NCI-H2029 (cell line): ENCODE data around the gene CRB2.

Experiments used
- DNase-seq: peaks from one replicate; lab custom pipeline; 2025; lab: John Stamatoyannopoulos, UW

Gene CRB2

GRCh38 chr9:123348317-123348992 lies 7.5 kb upstream of the CRB2 start:
- DNase-seq, result no peak

- no peak for DNase-seq
Measured at GRCh38 chr9:123349033-123349432, 7.0 kb upstream of the CRB2 start.

- peak; percentile 35 for DNase-seq
Measured at GRCh38 chr9:123349691-123350480, 6.1 kb upstream of the CRB2 start.

- DNase-seq, result no peak
Measured at GRCh38 chr9:123350590-123351310, 5.2 kb upstream of the CRB2 start.

- no peak for DNase-seq
Measured at GRCh38 chr9:123353041-123353440, 3.0 kb upstream of the CRB2 start.

- DNase-seq, result peak; percentile 38
Measured at GRCh38 chr9:123353984-123354591, 1.9 kb upstream of the CRB2 start.

GRCh38 chr9:123354806-123355508 lies 1.0 kb upstream of the CRB2 start:
- no peak for DNase-seq

GRCh38 chr9:123356851-123357742 lies 1.1 kb downstream of the CRB2 start:
- DNase-seq, result no peak

DNA sequence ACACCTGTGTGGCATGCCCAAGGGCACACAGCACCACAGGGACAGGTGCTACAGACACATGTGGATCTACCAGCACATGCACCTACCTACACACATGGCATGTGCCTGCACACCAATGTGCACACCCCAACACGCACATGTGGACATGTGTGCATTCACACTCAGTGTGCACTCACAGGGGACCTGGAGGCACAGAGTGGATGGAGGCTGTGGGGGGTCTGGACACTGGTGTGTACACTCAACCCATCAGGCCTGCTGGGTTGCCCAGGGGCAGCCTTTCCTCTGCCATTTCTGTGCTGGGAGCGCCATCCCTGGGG lies 1.7 kb downstream of the CRB2 start:
- no peak for DNase-seq

GRCh38 chr9:123358181-123358905 lies 2.3 kb downstream of the CRB2 start:
- no peak for DNase-seq

DNA sequence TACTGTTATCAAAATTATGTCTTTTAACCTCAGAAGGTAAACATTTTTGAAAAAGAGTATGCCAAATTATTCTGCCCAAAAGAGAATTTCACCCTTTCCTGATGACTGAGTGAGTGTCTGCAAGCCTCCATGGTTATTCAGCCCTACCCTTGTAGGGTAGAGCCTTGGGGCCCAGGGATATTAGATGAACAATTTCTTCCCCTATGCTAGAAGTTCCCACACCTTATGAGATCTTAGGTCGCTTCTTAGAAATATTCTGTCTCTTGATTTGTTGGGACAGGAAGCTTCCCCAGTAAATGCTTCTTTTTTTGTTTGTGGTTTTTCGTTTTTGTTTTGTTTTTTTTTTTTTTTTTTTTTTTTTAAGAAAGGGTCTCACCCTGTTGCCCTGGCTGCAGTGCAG lies 3.1 kb downstream of the CRB2 start:
- no peak for DNase-seq

DNA sequence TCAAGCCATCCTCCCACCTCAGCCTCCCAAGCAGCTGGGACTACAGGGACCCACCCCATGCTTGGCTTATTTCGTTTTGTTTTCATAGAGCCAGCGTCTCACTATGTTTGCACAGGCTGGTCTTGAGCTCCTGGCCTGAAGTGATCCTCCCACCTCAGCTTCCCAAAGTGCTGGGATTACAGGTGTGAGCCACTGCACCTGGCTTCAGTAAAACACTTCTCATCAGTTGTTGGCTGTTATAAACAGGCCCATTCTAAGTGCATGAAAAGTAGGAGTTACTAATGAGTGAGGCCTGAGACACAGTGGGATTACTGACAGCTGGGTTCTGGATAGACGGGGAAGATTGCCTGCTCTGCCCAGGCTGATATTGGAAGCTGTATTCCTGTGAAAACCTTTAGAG lies 3.5 kb downstream of the CRB2 start:
- DNase-seq, result peak; percentile 61

DNA sequence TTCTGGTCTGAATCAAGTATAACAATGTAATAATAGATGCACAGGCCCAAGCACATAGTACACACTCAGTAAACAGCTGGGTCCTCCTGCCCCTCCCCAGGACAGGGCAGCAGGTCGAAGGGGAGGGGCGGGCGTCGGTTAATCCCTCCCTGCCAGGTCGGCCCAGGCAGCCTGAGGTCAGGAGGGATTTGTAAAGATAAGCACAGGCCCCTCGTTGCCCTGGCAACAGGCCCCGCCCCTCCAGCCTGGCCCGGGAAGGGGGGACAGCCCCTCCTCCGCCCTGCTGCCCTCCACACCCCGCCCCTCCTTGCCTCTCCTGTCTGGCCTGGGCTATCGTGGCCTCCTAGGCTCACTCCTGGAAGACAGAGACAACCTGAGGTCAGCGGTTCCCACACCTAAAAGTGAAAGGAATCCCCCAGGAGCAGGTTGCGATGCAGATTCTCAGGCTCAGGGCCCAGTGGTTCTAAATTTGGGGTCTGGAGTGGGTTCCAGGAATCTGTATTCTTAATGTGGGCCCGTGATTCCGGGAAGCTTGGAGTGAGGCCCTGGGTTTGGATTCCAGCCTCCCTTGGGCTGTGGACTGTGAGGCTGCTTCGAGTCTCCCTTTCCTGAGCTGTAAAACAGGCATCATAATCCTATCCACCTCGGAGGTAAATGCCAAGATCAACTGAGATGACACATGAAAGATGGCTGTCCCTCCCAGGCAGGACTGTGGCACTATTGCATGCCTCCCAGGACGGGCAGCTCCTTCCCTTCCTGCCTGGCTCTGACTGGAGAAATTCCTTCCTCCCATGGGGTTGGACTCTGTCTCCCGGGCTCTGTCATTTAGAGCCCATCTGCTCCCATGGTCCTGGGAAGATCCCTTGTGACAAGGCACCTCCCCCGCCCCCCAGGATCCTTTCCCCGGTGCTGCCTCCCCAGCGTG lies 4.4 kb downstream of the CRB2 start:
- DNase-seq, result peak; percentile 73

DNA sequence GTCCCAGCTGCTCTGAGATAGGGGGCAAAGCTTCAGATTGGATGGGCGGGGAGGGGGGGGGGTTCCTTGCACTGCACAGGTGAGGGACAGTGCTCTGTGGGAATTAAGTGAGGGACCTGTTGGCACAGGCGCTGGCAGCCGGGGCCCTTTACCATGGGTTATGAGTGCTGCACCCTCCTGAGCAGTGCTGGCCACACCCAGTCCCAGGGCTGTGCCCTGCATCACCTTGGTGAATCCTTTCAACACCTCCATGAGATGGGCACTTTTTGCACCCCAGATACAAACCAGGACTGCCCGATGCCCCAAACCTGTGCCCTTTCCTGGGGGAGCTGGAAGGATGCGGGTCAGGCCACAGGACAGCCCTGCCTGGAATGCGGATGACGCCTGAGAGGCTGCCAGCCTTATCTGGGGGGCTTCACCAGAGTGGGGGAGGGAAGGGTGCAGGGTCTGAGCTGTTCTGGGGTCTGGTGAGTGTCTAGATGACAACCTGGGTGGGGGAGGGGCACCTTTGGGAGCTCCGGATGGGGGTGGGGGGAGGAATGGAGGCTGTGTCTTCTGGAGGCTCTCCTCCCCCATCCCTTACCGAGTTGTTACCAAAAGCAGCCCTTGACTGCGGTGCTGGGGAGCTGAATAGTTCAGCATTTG lies 5.2 kb downstream of the CRB2 start:
- no peak for DNase-seq

- DNase-seq, result no peak
Measured at GRCh38 chr9:123361731-123362510, 5.9 kb downstream of the CRB2 start.

GRCh38 chr9:123362856-123363255 lies 6.9 kb downstream of the CRB2 start:
- no peak for DNase-seq

DNA sequence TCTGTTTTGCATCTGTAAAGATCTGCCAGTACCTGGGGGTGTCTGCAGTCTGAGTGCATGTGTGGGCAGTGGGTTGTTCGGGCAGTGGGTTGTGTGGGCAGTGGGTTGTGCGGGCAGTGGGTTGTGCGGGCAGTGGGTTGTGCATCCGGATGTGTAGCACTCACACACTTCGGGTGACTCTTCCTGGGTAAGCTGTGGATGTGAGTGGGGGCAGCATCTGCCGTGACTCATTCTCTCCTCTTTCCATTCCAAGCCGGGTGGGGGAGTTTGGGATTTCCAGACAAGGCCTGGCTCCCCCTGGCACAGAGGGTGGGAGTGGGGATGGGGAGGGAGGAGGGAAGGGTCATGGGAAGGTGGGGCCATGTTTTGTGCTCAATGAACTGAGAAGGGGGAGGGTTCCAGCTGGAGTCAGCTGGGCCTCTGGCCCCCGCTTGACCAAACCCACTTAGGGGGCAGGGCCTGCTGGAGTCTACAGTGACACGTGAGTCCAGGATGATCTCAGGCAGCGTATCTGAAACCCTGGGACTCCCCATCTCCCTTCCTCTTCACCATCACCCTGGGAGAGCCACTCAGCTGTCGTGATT lies 8.3 kb downstream of the CRB2 start:
- no peak for DNase-seq
